Panc1 (cell line): ENCODE data around the gene RASA3.

Experiments
- CTCF ChIP-seq: fragments of 450-650 bp; IDR thresholded peaks from 2 replicates; pipeline ENCODE4 v1.5.1; 2017; ENCODE audit warnings: mild to moderate bottlenecking
- POLR2AphosphoS5 ChIP-seq: IDR thresholded peaks from 2 replicates; pipeline ENCODE4 v1.6.1; 2012; ENCODE audit warnings: mild to moderate bottlenecking, low read depth, low read length, moderate library complexity
- REST ChIP-seq, 2 experiments: IDR thresholded peaks; 2 replicates each; pipeline ENCODE4 v1.6.1; 2011 to 2012; ENCODE audit warnings: low read depth in 2 of 2, control low read depth in 1 of 2, low read length in 1 of 2, mild to moderate bottlenecking in 1 of 2, moderate library complexity in 1 of 2; ENCODE audit not compliant: insufficient read depth in 1 of 2
- TCF7L2 ChIP-seq: IDR thresholded peaks from 2 replicates; pipeline ENCODE4 v1.6.1; 2011; ENCODE audit warnings: mild to moderate bottlenecking, low read depth, low read length, inconsistent platforms

- no peak for TF ChIP-seq TCF7L2
- TF ChIP-seq CTCF: no peak
- TF ChIP-seq POLR2AphosphoS5: no peak
- no peak for TF ChIP-seq REST (IDR thresholded peaks at IDR 0.05; ENCODE audit: insufficient read depth in 1 of 2, low read depth in 2 of 2, low read length in 1 of 2)
Measured at GRCh38 chr13:114095486-114095885, 36.9 kb downstream of the RASA3 start.
